Measurements from ENCODE around the gene TRIM14.

Gene TRIM14

DNA sequence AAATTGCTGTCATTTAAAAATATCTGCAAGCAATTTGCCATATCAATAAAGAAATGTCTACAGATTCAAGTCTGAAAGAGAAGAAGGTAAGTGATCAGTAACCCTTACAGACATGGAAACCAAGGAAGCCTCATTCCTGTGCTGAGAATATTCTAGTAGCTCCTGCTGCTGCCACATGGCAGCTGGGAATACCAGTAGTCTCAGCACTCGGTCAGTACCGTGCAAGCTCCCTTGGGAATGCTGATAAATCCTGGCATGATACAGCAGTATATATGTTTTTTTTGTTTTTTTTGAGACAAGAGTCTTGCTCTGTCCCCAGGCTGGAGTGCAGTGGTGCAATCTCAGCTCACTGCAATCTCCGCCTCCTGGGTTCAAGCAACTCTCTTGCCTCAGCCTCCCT lies 34.6 kb downstream of the TRIM14 start:
- no peak for DNase-seq
- no CpG with 5 or more reads among the region's 3 CpGs for WGBS (ENCODE audit: extremely low coverage, insufficient coverage, low lambda C conversion rate)
- H3K4me1 ChIP-seq (ENCODE audit: control insufficient read depth, low read depth, low read length), result no peaks in the 10 kb centered on the region

GRCh38 chr9:98083566-98084183 lies 35.3 kb downstream of the TRIM14 start:
- Histone ChIP-seq H2BK5ac (ENCODE audit: low read length) (no peak overlapping the region), H2AK5ac (ENCODE audit: low read length) (no peak overlapping the region), H3K4me1 (ENCODE audit: control insufficient read depth, low read depth, low read length) (no peaks in the 10 kb centered on the region), H3K4ac (ENCODE audit: low read depth, low read length) (no peak overlapping the region), H3K4me2 (ENCODE audit: low read length) (no peak overlapping the region), H3K56ac (ENCODE audit: low read length) (no peak overlapping the region), H4K5ac (ENCODE audit: low read length) (no peak overlapping the region), H4K8ac (ENCODE audit: low read depth, low read length) (no peak overlapping the region), H3K18ac (ENCODE audit: low read length) (no peak overlapping the region), H3K27ac (ENCODE audit: low read depth, low read length) (no peak overlapping the region), H3K9ac (ENCODE audit: low read length) (no peak overlapping the region), H3K79me2 (ENCODE audit: control insufficient read depth, insufficient read depth, low read length) (no peaks in the 10 kb centered on the region), H3K36me3 (ENCODE audit: control insufficient read depth, insufficient read depth, low read length) (peaks cover 8% of the 10 kb centered on the region), H3K79me1 (ENCODE audit: low read length) (no peaks in the 10 kb centered on the region), H2BK15ac (replicated peaks; ENCODE audit: low read depth) (no peak overlapping the region), H3K4me3 (ENCODE audit: low read length) (no peak overlapping the region), H3K27me3 (ENCODE audit: insufficient read depth, low read length, poor library complexity) (no peaks in the 10 kb centered on the region), H2BK120ac (ENCODE audit: low read depth, low read length) (no peak overlapping the region), H3K23ac (ENCODE audit: low read length) (no peak overlapping the region)
- no CpG with 5 or more reads among the region's 7 CpGs for WGBS (ENCODE audit: extremely low coverage, insufficient coverage, low lambda C conversion rate)
- DNase-seq, result no peak

More for the DNA sequence above, 34.6 kb downstream of the TRIM14 start:
- Histone ChIP-seq H3K4me3 (ENCODE audit: low read length) (no peak overlapping the region), H2BK120ac (ENCODE audit: low read depth, low read length) (no peak overlapping the region), H2AK5ac (ENCODE audit: low read length) (no peak overlapping the region), H2BK5ac (ENCODE audit: low read length) (no peak overlapping the region), H2BK15ac (replicated peaks; ENCODE audit: low read depth) (no peak overlapping the region), H4K5ac (ENCODE audit: low read length) (no peak overlapping the region), H3K9ac (ENCODE audit: low read length) (no peak overlapping the region), H3K27ac (ENCODE audit: low read depth, low read length) (no peak overlapping the region), H3K79me2 (ENCODE audit: control insufficient read depth, insufficient read depth, low read length) (no peaks in the 10 kb centered on the region), H3K27me3 (ENCODE audit: insufficient read depth, low read length, poor library complexity) (no peaks in the 10 kb centered on the region), H3K23ac (ENCODE audit: low read length) (no peak overlapping the region), H3K36me3 (ENCODE audit: control insufficient read depth, insufficient read depth, low read length) (peaks cover 8% of the 10 kb centered on the region), H3K18ac (ENCODE audit: low read length) (no peak overlapping the region), H4K8ac (ENCODE audit: low read depth, low read length) (no peak overlapping the region), H3K4ac (ENCODE audit: low read depth, low read length) (no peak overlapping the region), H3K56ac (ENCODE audit: low read length) (no peak overlapping the region), H3K4me2 (ENCODE audit: low read length) (no peak overlapping the region), H3K79me1 (ENCODE audit: low read length) (no peaks in the 10 kb centered on the region)

GRCh38 chr9:98083061-98083501 lies 35.9 kb downstream of the TRIM14 start:
- H4K5ac ChIP-seq (ENCODE audit: low read length), result no peak overlapping the region
- no CpG with 5 or more reads among the region's 2 CpGs for WGBS (ENCODE audit: extremely low coverage, insufficient coverage, low lambda C conversion rate)
- no peak overlapping the region for H2AK5ac ChIP-seq (ENCODE audit: low read length)
- H3K56ac ChIP-seq (ENCODE audit: low read length), result no peak overlapping the region
- H3K27ac ChIP-seq (ENCODE audit: low read depth, low read length), result no peak overlapping the region
- no peak for DNase-seq
- no peak overlapping the region for H3K18ac ChIP-seq (ENCODE audit: low read length)
- no peak overlapping the region for H2BK120ac ChIP-seq (ENCODE audit: low read depth, low read length)
- H3K36me3 ChIP-seq (ENCODE audit: control insufficient read depth, insufficient read depth, low read length), result peaks cover 8% of the 10 kb centered on the region
- no peaks in the 10 kb centered on the region for H3K79me2 ChIP-seq (ENCODE audit: control insufficient read depth, insufficient read depth, low read length)
- no peak overlapping the region for H3K4me3 ChIP-seq (ENCODE audit: low read length)
- no peaks in the 10 kb centered on the region for H3K27me3 ChIP-seq (ENCODE audit: insufficient read depth, low read length, poor library complexity)
- H3K4me1 ChIP-seq (ENCODE audit: control insufficient read depth, low read depth, low read length), result no peaks in the 10 kb centered on the region
- no peak overlapping the region for H2BK5ac ChIP-seq (ENCODE audit: low read length)
- no peak overlapping the region for H3K23ac ChIP-seq (ENCODE audit: low read length)
- H3K4me2 ChIP-seq (ENCODE audit: low read length), result no peak overlapping the region
- H4K8ac ChIP-seq (ENCODE audit: low read depth, low read length), result no peak overlapping the region
- H3K4ac ChIP-seq (ENCODE audit: low read depth, low read length), result no peak overlapping the region
- no peaks in the 10 kb centered on the region for H3K79me1 ChIP-seq (ENCODE audit: low read length)
- no peak overlapping the region for H3K9ac ChIP-seq (ENCODE audit: low read length)
- H2BK15ac ChIP-seq (replicated peaks; ENCODE audit: low read depth), result no peak overlapping the region

DNA sequence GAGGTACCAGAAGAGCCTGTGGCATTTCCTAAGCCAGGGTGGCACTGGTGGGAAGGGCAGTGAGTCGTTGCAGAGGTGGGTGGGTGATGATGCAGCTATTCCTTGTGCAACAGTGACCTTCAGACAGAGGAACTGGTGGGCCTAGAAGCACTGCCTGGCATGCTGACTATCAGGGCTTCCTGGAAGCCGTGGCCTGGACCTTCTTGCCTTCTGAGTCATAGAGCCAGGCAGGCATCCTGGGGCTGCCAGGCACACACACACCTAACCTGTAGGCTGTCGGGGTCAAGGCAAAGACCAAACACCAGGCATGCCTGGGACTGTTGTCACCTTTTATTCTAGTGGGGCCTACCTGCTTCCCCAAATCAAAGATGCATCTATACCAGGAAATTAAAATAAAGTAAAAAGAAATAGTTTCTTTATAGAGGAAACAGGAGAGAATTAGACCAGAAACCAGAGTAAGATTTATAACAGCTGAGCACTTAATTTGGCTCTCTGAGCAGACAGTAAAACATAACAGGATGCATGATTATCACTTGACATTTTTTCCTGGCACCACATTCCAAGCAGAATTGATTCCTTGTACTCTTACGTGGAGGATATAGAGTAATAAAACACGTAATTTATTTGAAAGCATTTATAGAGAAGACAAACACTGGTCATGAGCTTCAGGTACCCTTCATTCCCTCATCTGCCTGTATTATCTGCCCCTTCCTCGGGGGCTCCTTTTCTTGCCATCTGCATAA lies 37.4 kb downstream of the TRIM14 start:
- Histone ChIP-seq H3K36me3 (ENCODE audit: control insufficient read depth, insufficient read depth, low read length) (peaks cover 8% of the 10 kb centered on the region), H2BK120ac (ENCODE audit: low read depth, low read length) (no peak overlapping the region), H3K9ac (ENCODE audit: low read length) (no peak overlapping the region), H4K8ac (ENCODE audit: low read depth, low read length) (no peak overlapping the region), H4K5ac (ENCODE audit: low read length) (no peak overlapping the region), H3K4me3 (ENCODE audit: low read length) (no peak overlapping the region), H3K56ac (ENCODE audit: low read length) (no peak overlapping the region), H3K27ac (ENCODE audit: low read depth, low read length) (no peak overlapping the region), H3K79me2 (ENCODE audit: control insufficient read depth, insufficient read depth, low read length) (no peaks in the 10 kb centered on the region), H3K18ac (ENCODE audit: low read length) (no peak overlapping the region), H3K4me2 (ENCODE audit: low read length) (no peak overlapping the region), H3K4me1 (ENCODE audit: control insufficient read depth, low read depth, low read length) (no peaks in the 10 kb centered on the region), H2AK5ac (ENCODE audit: low read length) (no peak overlapping the region), H3K79me1 (ENCODE audit: low read length) (no peaks in the 10 kb centered on the region), H2BK5ac (ENCODE audit: low read length) (no peak overlapping the region), H2BK15ac (replicated peaks; ENCODE audit: low read depth) (no peak overlapping the region), H3K23ac (ENCODE audit: low read length) (no peak overlapping the region), H3K27me3 (ENCODE audit: insufficient read depth, low read length, poor library complexity) (no peaks in the 10 kb centered on the region), H3K4ac (ENCODE audit: low read depth, low read length) (no peak overlapping the region)
- WGBS (ENCODE audit: extremely low coverage, insufficient coverage, low lambda C conversion rate), result no CpG with 5 or more reads among the region's 6 CpGs
- DNase-seq, result no peak

DNA sequence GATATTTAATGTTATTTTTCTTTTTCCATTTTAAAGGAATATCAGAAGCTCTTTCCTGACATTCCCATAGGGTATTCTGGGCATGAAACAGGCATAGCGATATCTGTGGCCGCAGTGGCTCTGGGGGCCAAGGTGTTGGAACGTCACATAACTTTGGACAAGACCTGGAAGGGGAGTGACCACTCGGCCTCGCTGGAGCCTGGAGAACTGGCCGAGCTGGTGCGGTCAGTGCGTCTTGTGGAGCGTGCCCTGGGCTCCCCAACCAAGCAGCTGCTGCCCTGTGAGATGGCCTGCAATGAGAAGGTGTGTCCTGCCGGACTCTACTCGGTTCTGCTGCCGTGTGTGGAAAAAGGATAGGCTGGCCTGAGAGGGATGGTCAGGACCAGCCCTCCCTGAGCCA lies 38.2 kb downstream of the TRIM14 start:
- H3K9ac ChIP-seq (ENCODE audit: low read length), result no peak overlapping the region

More for the DNA sequence above, 38.2 kb downstream of the TRIM14 start:
- no peak overlapping the region for H3K56ac ChIP-seq (ENCODE audit: low read length)
- H3K79me2 ChIP-seq (ENCODE audit: control insufficient read depth, insufficient read depth, low read length), result no peaks in the 10 kb centered on the region
- H3K36me3 ChIP-seq (ENCODE audit: control insufficient read depth, insufficient read depth, low read length), result peaks cover 8% of the 10 kb centered on the region
- H3K4me2 ChIP-seq (ENCODE audit: low read length), result no peak overlapping the region
- H3K27ac ChIP-seq (ENCODE audit: low read depth, low read length), result no peak overlapping the region
- no peak overlapping the region for H3K18ac ChIP-seq (ENCODE audit: low read length)
- no peak overlapping the region for H3K23ac ChIP-seq (ENCODE audit: low read length)
- H2BK5ac ChIP-seq (ENCODE audit: low read length), result no peak overlapping the region
- no CpG with 5 or more reads among the region's 12 CpGs for WGBS (ENCODE audit: extremely low coverage, insufficient coverage, low lambda C conversion rate)
- H3K79me1 ChIP-seq (ENCODE audit: low read length), result no peaks in the 10 kb centered on the region
- H3K4me1 ChIP-seq (ENCODE audit: control insufficient read depth, low read depth, low read length), result no peaks in the 10 kb centered on the region
- H4K8ac ChIP-seq (ENCODE audit: low read depth, low read length), result no peak overlapping the region
- H4K5ac ChIP-seq (ENCODE audit: low read length), result no peak overlapping the region
- no peaks in the 10 kb centered on the region for H3K27me3 ChIP-seq (ENCODE audit: insufficient read depth, low read length, poor library complexity)
- DNase-seq, result no peak
- H2BK120ac ChIP-seq (ENCODE audit: low read depth, low read length), result no peak overlapping the region
- H3K4me3 ChIP-seq (ENCODE audit: low read length), result no peak overlapping the region
- no peak overlapping the region for H3K4ac ChIP-seq (ENCODE audit: low read depth, low read length)
- H2BK15ac ChIP-seq (replicated peaks; ENCODE audit: low read depth), result no peak overlapping the region
- H2AK5ac ChIP-seq (ENCODE audit: low read length), result no peak overlapping the region

All from mesendoderm (in vitro differentiated cells).